MM.1S (cell line): ENCODE data around the gene SMIM10.
"Not testable (repeated sequence)": the region's sequence is repeated elsewhere in the genome, so short reads cannot be mapped to it uniquely, and the experiment has no call there.

Experiments used
- DNase-seq: peaks from one replicate; pipeline ENCODE4 v3.0.0-alpha.2; 2015
- H2AFZ ChIP-seq: fragments of 300-600 bp; sonication (generic); 2 replicates; pipeline ENCODE4 v1.6.0; 2016; ENCODE audit warnings: antibody characterized with exemption, low read length
- H3F3A ChIP-seq: fragments of 300-600 bp; sonication (generic); 2 replicates; pipeline ENCODE4 v1.6.1; 2016; ENCODE audit warnings: mild to moderate bottlenecking, antibody characterized with exemption, low read length, moderate library complexity, mixed read lengths; ENCODE audit not compliant: insufficient read depth
- H3K27ac ChIP-seq: fragments of 300-600 bp; sonication (generic); 2 replicates; pipeline ENCODE4 v1.5.1; 2016; ENCODE audit warnings: mild to moderate bottlenecking, low read length
- H3K27me3 ChIP-seq: fragments of 300-600 bp; sonication (generic); replicated peaks from 2 replicates; pipeline ENCODE4 v1.6.0; 2016; ENCODE audit warnings: low read length; ENCODE audit not compliant: insufficient read depth
- H3K36me3 ChIP-seq: fragments of 300-600 bp; sonication (generic); replicated peaks from 2 replicates; pipeline ENCODE4 v1.6.1; 2016; ENCODE audit warnings: mild to moderate bottlenecking, low read length, mixed read lengths; ENCODE audit not compliant: insufficient read depth
- H3K4me1 ChIP-seq: fragments of 300-600 bp; sonication (generic); 2 replicates; pipeline ENCODE4 v1.6.1; 2016; ENCODE audit warnings: low read length, mixed read lengths
- H3K4me2 ChIP-seq: fragments of 300-600 bp; sonication (generic); 2 replicates; pipeline ENCODE4 v1.6.0; 2016; ENCODE audit warnings: low read depth, low read length
- H3K4me3 ChIP-seq: fragments of 300-600 bp; sonication (generic); 2 replicates; pipeline ENCODE4 v1.5.1; 2016; ENCODE audit warnings: low read length, mixed read lengths
- H3K79me2 ChIP-seq: fragments of 300-600 bp; sonication (generic); 2 replicates; pipeline ENCODE4 v1.6.1; 2016; ENCODE audit warnings: mixed run types, low read length, mixed read lengths
- H3K9ac ChIP-seq: fragments of 300-600 bp; sonication (generic); 2 replicates; pipeline ENCODE4 v1.6.1; 2016; ENCODE audit warnings: low read length, mixed read lengths
- H3K9me2 ChIP-seq: fragments of 300-600 bp; sonication (generic); replicated peaks from 2 replicates; pipeline ENCODE4 v1.6.1; 2016; ENCODE audit warnings: mild to moderate bottlenecking, low read length, mixed read lengths; ENCODE audit not compliant: insufficient read depth
- H3K9me3 ChIP-seq: fragments of 300-600 bp; sonication (generic); replicated peaks from 2 replicates; pipeline ENCODE4 v1.6.1; 2016; ENCODE audit warnings: mild to moderate bottlenecking, low read length, mixed read lengths; ENCODE audit not compliant: insufficient read depth
- H4K20me1 ChIP-seq: fragments of 300-600 bp; sonication (generic); 2 replicates; pipeline ENCODE4 v1.6.1; 2016; ENCODE audit warnings: mild to moderate bottlenecking, low read length, moderate library complexity, mixed read lengths; ENCODE audit not compliant: insufficient read depth
- EZH2 ChIP-seq: fragments of 300-600 bp; sonication (generic); optimal IDR thresholded peaks from 2 replicates; pipeline ENCODE3; 2017; ENCODE audit warnings: low read depth, mild to moderate bottlenecking, antibody characterized with exemption, low read length, mixed read lengths
- EZH2phosphoT487 ChIP-seq: fragments of 300-600 bp; sonication (generic); IDR thresholded peaks from 2 replicates; pipeline ENCODE4 v1.6.1; 2018; ENCODE audit warnings: antibody characterized with exemption, low read length
- TF ChIP-seq, protein P1 (sequence below): fragments of 300-600 bp; sonication (generic); IDR thresholded peaks from 2 replicates; pipeline ENCODE4 v1.5.1; 2016; ENCODE audit warnings: antibody characterized with exemption, low read length, mixed read lengths

SMIM10 gene

DNA sequence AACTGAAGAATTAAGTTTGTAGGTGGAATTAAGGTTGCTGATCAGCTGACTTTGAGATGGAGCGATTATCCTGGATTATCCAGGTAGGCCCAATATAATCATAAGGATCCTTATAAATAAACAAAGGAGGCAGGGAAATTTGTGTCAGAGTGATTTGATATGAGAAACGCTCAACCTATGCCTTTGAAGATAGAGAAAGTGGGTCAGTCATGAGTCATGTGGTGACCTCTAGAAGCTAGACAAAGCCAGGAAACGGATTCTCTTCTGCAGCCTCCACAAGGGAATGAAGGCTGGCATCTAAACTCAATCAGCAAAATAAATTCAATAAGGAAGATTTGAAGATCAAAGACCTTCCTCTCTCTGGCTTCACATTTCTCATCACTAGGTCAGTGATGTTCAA is 41.5 kb upstream of the SMIM10 start:
- Histone ChIP-seq H4K20me1 (no peaks in the 10 kb centered on the region), H3K27me3 (no peaks in the 10 kb centered on the region), H3K79me2 (no peaks in the 10 kb centered on the region), H3F3A (no peaks in the 10 kb centered on the region), H3K36me3 (no peaks in the 10 kb centered on the region), H3K4me1 (no peaks in the 10 kb centered on the region), H2AFZ (no peak overlapping the region), H3K9me2 (no peaks in the 10 kb centered on the region), H3K4me3 (no peak overlapping the region), H3K4me2 (no peak overlapping the region), H3K27ac (no peak overlapping the region), H3K9ac (no peak overlapping the region), H3K9me3 (no peaks in the 10 kb centered on the region)
- TF ChIP-seq, protein P1, sequence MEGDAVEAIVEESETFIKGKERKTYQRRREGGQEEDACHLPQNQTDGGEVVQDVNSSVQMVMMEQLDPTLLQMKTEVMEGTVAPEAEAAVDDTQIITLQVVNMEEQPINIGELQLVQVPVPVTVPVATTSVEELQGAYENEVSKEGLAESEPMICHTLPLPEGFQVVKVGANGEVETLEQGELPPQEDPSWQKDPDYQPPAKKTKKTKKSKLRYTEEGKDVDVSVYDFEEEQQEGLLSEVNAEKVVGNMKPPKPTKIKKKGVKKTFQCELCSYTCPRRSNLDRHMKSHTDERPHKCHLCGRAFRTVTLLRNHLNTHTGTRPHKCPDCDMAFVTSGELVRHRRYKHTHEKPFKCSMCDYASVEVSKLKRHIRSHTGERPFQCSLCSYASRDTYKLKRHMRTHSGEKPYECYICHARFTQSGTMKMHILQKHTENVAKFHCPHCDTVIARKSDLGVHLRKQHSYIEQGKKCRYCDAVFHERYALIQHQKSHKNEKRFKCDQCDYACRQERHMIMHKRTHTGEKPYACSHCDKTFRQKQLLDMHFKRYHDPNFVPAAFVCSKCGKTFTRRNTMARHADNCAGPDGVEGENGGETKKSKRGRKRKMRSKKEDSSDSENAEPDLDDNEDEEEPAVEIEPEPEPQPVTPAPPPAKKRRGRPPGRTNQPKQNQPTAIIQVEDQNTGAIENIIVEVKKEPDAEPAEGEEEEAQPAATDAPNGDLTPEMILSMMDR = no peak
- no peak for TF ChIP-seq EZH2phosphoT487
- TF ChIP-seq EZH2 = no peak
- DNase-seq = no peak

DNA sequence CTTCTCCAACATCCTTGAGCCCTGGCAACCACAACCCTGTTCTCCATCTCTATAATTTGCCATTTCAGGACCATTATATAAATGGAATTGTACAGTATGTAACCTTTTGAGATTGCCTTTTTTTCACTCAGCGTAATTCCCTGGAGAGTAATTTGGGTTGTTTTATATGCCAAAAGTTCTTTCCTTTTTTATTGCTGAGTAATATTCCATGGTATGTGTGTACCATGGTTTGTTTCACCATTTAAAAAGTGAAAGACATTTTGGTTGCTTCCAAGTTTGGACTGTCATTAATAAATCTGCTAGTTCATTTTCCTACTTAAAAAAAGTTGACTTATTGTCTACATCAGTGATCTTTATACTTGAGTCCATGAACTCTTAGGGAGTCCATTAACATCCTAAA is 33.0 kb upstream of the SMIM10 start:
- Histone ChIP-seq H3K27me3 (no peaks in the 10 kb centered on the region), H3K4me1 (no peaks in the 10 kb centered on the region), H3F3A (no peaks in the 10 kb centered on the region), H3K79me2 (no peaks in the 10 kb centered on the region), H3K9ac (no peak overlapping the region), H3K27ac (no peak overlapping the region), H4K20me1 (no peaks in the 10 kb centered on the region), H2AFZ (no peak overlapping the region), H3K4me3 (no peak overlapping the region), H3K9me3 (no peaks in the 10 kb centered on the region), H3K36me3 (no peaks in the 10 kb centered on the region), H3K9me2 (no peaks in the 10 kb centered on the region), H3K4me2 (no peak overlapping the region)
- DNase-seq = no peak
- TF ChIP-seq, protein P1 = no peak
- TF ChIP-seq EZH2phosphoT487 = no peak
- no peak for TF ChIP-seq EZH2

DNA sequence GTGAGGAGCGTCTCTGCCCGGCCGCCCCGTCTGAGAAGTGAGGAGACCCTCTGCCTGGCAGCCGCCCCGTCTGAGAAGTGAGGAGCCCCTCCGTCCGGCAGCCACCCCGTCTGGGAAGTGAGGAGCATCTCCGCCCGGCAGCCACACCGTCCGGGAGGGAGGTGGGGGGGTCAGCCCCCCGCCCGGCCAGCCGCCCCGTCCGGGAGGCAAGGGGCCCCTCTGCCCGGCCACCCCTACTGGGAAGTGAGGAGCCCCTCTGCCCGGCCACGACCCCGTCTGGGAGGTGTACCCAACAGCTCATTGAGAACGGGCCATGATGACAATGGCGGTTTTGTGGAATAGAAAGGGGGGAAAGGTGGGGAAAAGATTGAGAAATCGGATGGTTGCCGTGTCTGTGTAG is 30.4 kb upstream of the SMIM10 start:
- not testable (repeated sequence) for H3K9ac ChIP-seq, H3K4me1 ChIP-seq, H3K9me2 ChIP-seq, H2AFZ ChIP-seq, H3K36me3 ChIP-seq, DNase-seq, H3K4me2 ChIP-seq, H3K9me3 ChIP-seq, H3K79me2 ChIP-seq, H3K27ac ChIP-seq, H3K4me3 ChIP-seq, H3F3A ChIP-seq, H3K27me3 ChIP-seq, H4K20me1 ChIP-seq

DNA sequence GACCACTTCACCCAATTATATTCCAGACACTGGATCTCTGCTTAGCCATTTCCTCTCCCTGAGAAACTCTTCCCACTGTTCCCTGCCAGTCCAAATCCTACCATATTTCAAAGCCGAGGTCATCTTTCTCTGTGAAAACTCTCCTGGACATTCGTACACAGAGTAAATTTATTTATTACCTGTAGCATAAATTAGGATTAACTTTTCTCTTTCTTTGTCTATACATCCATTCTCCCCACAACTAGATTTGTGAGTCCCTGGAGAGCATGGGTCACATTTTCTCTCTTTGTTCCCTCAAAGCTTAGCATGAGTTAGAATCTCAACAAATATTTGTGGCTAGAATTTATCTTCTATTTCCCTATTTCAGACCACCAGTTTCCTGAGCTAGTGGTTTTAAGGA is 27.8 kb upstream of the SMIM10 start:
- no peaks in the 10 kb centered on the region for H3K36me3 ChIP-seq
- H3K4me1 ChIP-seq = no peaks in the 10 kb centered on the region
- no peaks in the 10 kb centered on the region for H4K20me1 ChIP-seq
- no peaks in the 10 kb centered on the region for H3K27me3 ChIP-seq
- no peaks in the 10 kb centered on the region for H3K9me2 ChIP-seq
- no peak overlapping the region for H3K4me3 ChIP-seq
- no peak overlapping the region for H3K27ac ChIP-seq
- H3F3A ChIP-seq = no peaks in the 10 kb centered on the region
- no peak overlapping the region for H3K9ac ChIP-seq
- H3K4me2 ChIP-seq = no peak overlapping the region
- DNase-seq = no peak
- no peaks in the 10 kb centered on the region for H3K9me3 ChIP-seq
- TF ChIP-seq EZH2phosphoT487 (no peak), EZH2 (no peak)
- TF ChIP-seq, protein P1 = no peak
- no peaks in the 10 kb centered on the region for H3K79me2 ChIP-seq
- no peak overlapping the region for H2AFZ ChIP-seq
